GM23338 (cell line): ENCODE data around the gene ALKAL2. TPM values are rescaled to one million over a fixed set of nuclear protein-coding genes. Genes with fewer than 3 reads are reported as not detected.

Experiments
- ATAC-seq: fragments of 200-7000 bp; cut with Tn5 transposase; 3 replicates; pipeline ENCODE4 v1.9.1; 2020
- DNase-seq: peaks from one replicate; pipeline ENCODE4 v3.0.0-alpha.2; 2015; ENCODE audit warnings: low spot score
- H2AFZ ChIP-seq: fragments of 200-600 bp; sonication (generic); 2 replicates; pipeline ENCODE4 v1.8.0; 2016; ENCODE audit warnings: antibody characterized with exemption, mild to moderate bottlenecking, moderate library complexity
- H3F3A ChIP-seq: fragments of 200-600 bp; sonication (generic); replicated peaks from 2 replicates; pipeline ENCODE4 v1.8.0; 2017; ENCODE audit warnings: antibody characterized with exemption, mixed run types, low read depth
- H3K27ac ChIP-seq: fragments of 200-600 bp; sonication (generic); 2 replicates; pipeline ENCODE4 v1.6.1; 2016; ENCODE audit warnings: low read depth
- H3K27me3 ChIP-seq: fragments of 200-600 bp; sonication (generic); 2 replicates; pipeline ENCODE4 v1.8.0; 2016; ENCODE audit warnings: mild to moderate bottlenecking, mixed run types, moderate library complexity; ENCODE audit not compliant: insufficient read depth
- H3K36me3 ChIP-seq: fragments of 200-600 bp; sonication (generic); 2 replicates; pipeline ENCODE4 v1.8.0; 2016; ENCODE audit warnings: mild to moderate bottlenecking; ENCODE audit not compliant: insufficient read depth
- H3K4me1 ChIP-seq: fragments of 200-600 bp; sonication (generic); 2 replicates; pipeline ENCODE4 v1.8.0; 2016; ENCODE audit warnings: mild to moderate bottlenecking, moderate library complexity; ENCODE audit not compliant: insufficient read depth
- H3K4me2 ChIP-seq: fragments of 200-600 bp; sonication (generic); 2 replicates; pipeline ENCODE4 v1.7.1; 2017; ENCODE audit warnings: mixed run types
- H3K4me3 ChIP-seq: fragments of 200-600 bp; sonication (generic); 2 replicates; pipeline ENCODE4 v1.6.1; 2016; ENCODE audit warnings: mixed run types
- H3K79me2 ChIP-seq: fragments of 200-600 bp; sonication (generic); replicated peaks from 2 replicates; pipeline ENCODE4 v1.8.0; 2017; ENCODE audit warnings: mild to moderate bottlenecking; ENCODE audit not compliant: insufficient read depth
- H3K9me2 ChIP-seq: fragments of 200-600 bp; sonication (generic); 2 replicates; pipeline ENCODE4 v1.8.0; 2017; ENCODE audit not compliant: insufficient read depth
- H4K20me1 ChIP-seq: fragments of 200-600 bp; sonication (generic); replicated peaks from 2 replicates; pipeline ENCODE4 v1.8.0; 2017; ENCODE audit warnings: mild to moderate bottlenecking; ENCODE audit not compliant: insufficient read depth
- H3K27ac Mint-ChIP-seq: 2 replicates; pipeline ENCODE4 v1.8.0; 2020; ENCODE audit warnings: inconsistent platforms, mild to moderate bottlenecking, moderate library complexity, mixed read lengths
- H3K27me3 Mint-ChIP-seq: 3 replicates; pipeline ENCODE4 v1.8.0; 2022; ENCODE audit warnings: low read depth, mild to moderate bottlenecking, moderate library complexity, mixed read lengths, inconsistent platforms; ENCODE audit not compliant: insufficient read depth, poor library complexity
- H3K36me3 Mint-ChIP-seq: 3 replicates; pipeline ENCODE4 v1.8.0; 2021; ENCODE audit warnings: low read depth, mild to moderate bottlenecking, inconsistent platforms, moderate library complexity, mixed read lengths
- H3K4me1 Mint-ChIP-seq: 3 replicates; pipeline ENCODE4 v1.8.0; 2020; ENCODE audit warnings: mild to moderate bottlenecking, inconsistent platforms, mixed read lengths
- H3K4me3 Mint-ChIP-seq: 3 replicates; pipeline ENCODE4 v1.8.0; 2021; ENCODE audit warnings: moderate library complexity, mild to moderate bottlenecking, inconsistent platforms, mixed read lengths
- H3K9me3 Mint-ChIP-seq: 3 replicates; pipeline ENCODE4 v1.8.0; 2020; ENCODE audit warnings: moderate library complexity, mild to moderate bottlenecking, inconsistent platforms, mixed read lengths
- CREB1 ChIP-seq: fragments of 250-450 bp; sonication (Bioruptor Pico); IDR thresholded peaks from 2 replicates; pipeline ENCODE4 v1.5.0; 2020; ENCODE audit warnings: low read depth, mild to moderate bottlenecking, moderate library complexity
- EZH2phosphoT487 ChIP-seq: fragments of 200-600 bp; sonication (generic); IDR thresholded peaks from one replicate; pipeline ENCODE4 v1.8.1; 2018; ENCODE audit warnings: antibody characterized with exemption; ENCODE audit not compliant: unreplicated experiment
- ZNF114 ChIP-seq: fragments of 250-450 bp; sonication (Bioruptor Pico); IDR thresholded peaks from 2 replicates; pipeline ENCODE4 v1.5.0; 2020; ENCODE audit warnings: mild to moderate bottlenecking, moderate library complexity
- ZNF462 ChIP-seq: fragments of 250-450 bp; sonication (Bioruptor Pico); IDR thresholded peaks from 2 replicates; pipeline ENCODE4 v1.5.0; 2020; ENCODE audit warnings: mild to moderate bottlenecking, moderate library complexity
- polyA plus RNA-seq: library from polyadenylated mRNA; unstranded; fragments of >200 nt; fragmentation: Nextera tagmentation; extraction: Ambion mirVana; gene quantifications from 2 replicates; pipeline ENCODE4 v1.2.1, GENCODE V29; 2016
- total RNA-seq: library from RNA; depleted of rRNA; stranded (reverse); fragments of >200 nt; shearing (Covaris generic); gene quantifications from 2 replicates; pipeline ENCODE4 v1.2.3, GENCODE V29; 2014
- TF ChIP-seq, protein P1 (sequence below): IDR thresholded peaks from 2 replicates; pipeline ENCODE4 v1.6.1; 2016; ENCODE audit warnings: antibody characterized with exemption

ALKAL2 gene
- total and polyA plus RNA-seq, 2 experiments from 2014 or later, result 6.4 to 12.1 TPM

GRCh38 chr2:234421-234820 lies 53.5 kb downstream of the ALKAL2 start (continued):
- no peak for TF ChIP-seq ZNF114 (CRISPR knock-in tag)

GRCh38 chr2:233030-233429 lies 54.9 kb downstream of the ALKAL2 start:
- no peaks in the 10 kb centered on the region for H3K27me3 Mint-ChIP-seq
- H3K9me2 ChIP-seq, result peaks cover 5% of the 10 kb centered on the region; the same call in 1 of the 2 replicates
- peak overlapping the region; percentile 82 for H3K27ac Mint-ChIP-seq
- ATAC-seq (peak; percentile 99), DNase-seq (peak; percentile 82)
- no peaks in the 10 kb centered on the region for H3K9me3 Mint-ChIP-seq
- no peaks in the 10 kb centered on the region for H3F3A ChIP-seq
- H3K36me3 Mint-ChIP-seq, result peaks cover 16% of the 10 kb centered on the region
- no peak overlapping the region for H3K27ac ChIP-seq
- peak overlapping the region; percentile 20; the same call in 1 of the 3 replicates for H3K4me3 Mint-ChIP-seq
- H3K4me1 Mint-ChIP-seq, result peaks cover 25% of the 10 kb centered on the region
- no peaks in the 10 kb centered on the region for H3K36me3 ChIP-seq
- H4K20me1 ChIP-seq, result no peaks in the 10 kb centered on the region
- no peak overlapping the region for H3K4me3 ChIP-seq
- H3K4me2 ChIP-seq, result peak overlapping the region; percentile 30
- no peak overlapping the region for H2AFZ ChIP-seq
- no peaks in the 10 kb centered on the region for H3K79me2 ChIP-seq
- peaks cover 17% of the 10 kb centered on the region for H3K4me1 ChIP-seq
- H3K27me3 ChIP-seq, result no peaks in the 10 kb centered on the region
- TF ChIP-seq, protein P1, sequence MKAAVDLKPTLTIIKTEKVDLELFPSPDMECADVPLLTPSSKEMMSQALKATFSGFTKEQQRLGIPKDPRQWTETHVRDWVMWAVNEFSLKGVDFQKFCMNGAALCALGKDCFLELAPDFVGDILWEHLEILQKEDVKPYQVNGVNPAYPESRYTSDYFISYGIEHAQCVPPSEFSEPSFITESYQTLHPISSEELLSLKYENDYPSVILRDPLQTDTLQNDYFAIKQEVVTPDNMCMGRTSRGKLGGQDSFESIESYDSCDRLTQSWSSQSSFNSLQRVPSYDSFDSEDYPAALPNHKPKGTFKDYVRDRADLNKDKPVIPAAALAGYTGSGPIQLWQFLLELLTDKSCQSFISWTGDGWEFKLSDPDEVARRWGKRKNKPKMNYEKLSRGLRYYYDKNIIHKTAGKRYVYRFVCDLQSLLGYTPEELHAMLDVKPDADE, result no peak
- TF ChIP-seq EZH2phosphoT487 (no peak), CREB1 (CRISPR knock-in tag) (no peak), ZNF462 (CRISPR knock-in tag) (peak; percentile 63; the same call in 1 of the 2 replicates), ZNF114 (CRISPR knock-in tag) (no peak)
